HG02943 (cell line): ENCODE results near the gene TSPAN32.

Experiments
- ATAC-seq: cut with Tn5 transposase; IDR thresholded peaks from one replicate; pipeline ENCODE4 v1.9.1; 2021; ENCODE audit warnings: mild to moderate bottlenecking, low read depth, moderate library complexity; ENCODE audit not compliant: unreplicated experiment

The TSPAN32 gene

DNA sequence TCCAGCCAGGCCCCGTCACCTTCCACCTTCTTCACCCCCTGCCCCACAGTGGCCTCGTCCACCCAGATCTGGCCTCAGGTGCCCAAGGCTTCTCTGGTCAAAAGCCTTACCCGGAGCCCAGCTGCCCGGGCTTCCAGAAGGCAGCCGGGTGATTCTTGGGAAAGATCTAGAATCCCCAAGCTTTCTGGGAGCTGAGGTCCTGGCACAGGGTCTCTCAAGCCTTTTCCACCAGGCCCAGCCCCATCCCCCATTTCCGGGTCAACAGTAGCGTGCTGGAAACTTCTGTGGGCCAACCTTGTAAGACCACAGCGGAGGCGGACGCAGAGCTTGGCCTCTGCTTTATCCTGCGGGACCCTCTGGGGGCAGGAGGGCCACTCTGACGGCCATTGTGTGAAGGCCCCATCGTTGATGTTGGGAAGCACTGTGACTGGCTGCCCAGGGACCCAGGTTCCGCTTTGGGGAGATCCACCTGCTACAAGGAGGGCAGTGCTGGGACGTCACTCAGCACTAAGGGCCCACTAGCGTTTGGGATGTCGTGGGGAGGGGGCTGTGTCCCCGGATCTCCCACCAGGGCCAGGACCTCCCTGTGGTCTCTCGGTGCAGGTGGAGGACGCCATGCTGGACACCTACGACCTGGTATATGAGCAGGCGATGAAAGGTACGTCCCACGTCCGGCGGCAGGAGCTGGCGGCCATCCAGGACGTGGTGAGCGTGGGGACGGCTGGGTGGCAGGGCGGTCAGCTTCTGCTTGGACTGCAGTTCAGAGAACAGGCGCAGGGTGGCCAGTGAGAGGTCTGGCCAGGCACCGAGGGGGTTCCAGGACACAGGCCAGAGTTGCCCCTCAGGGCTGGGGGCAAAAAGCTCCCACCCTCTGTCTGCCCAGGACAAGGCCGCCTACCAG lies 11.5 kb downstream of the TSPAN32 start:
- ATAC-seq = no peak

DNA sequence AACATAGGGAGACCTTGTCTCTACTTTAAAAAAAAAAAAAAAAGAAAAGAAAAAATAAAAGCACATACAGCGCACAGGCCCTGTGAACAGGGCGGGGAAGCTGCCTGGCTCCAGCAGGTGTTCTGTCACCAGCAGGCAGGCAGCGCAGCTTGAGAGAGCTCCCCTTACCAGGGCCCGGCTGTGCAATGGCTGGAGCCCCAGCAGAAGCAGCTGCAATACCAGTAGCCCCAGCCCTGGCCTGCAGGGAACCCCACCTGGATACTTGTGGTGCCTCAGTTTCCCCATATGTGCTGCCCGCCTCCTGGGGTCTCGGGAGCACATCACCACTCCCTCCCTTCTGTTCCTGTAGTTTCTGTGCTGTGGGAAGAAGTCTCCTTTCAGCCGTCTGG lies 12.3 kb downstream of the TSPAN32 start:
- no peak for ATAC-seq

- no peak for ATAC-seq
Observed at GRCh38 chr11:2314525-2315394, 12.9 kb downstream of the TSPAN32 start.

- no peak for ATAC-seq
Observed at GRCh38 chr11:2315395-2316168, 13.8 kb downstream of the TSPAN32 start.

DNA sequence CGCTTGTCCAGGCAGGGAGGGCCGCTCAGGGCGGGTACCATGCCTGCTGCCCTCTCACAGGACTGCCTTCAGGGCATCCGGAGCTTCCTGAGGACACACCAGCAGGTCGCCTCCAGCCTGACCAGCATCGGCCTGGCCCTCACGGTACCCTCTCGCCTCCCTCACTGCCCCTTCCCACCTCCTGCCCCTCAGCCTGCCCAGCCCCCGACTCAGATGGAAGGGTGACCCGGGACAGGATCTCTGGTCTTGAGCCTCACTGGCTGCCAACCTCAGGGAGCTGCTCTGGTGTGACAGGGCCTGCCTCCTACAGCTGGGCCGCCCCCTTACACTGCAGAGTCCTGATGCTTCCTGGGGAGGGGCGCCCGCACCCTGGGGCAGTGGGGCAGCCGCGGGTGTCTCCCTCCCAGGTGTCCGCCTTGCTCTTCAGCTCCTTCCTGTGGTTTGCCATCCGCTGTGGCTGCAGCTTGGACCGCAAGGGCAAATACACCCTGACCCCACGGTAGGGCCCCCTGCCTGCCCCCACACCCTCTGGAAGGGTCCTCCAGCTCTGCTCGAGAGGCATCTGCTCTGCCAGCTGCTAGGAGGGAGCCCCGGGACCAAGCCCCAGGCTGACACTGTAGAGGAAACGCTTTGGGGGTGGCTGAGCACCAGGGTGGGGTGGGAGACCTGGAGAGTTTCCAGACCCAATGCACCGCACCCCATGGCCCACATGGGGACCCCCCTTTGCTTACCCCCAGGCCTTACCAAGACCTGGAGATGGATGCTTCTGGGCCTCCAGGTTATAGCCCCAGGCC lies 14.6 kb downstream of the TSPAN32 start:
- ATAC-seq = no peak

DNA sequence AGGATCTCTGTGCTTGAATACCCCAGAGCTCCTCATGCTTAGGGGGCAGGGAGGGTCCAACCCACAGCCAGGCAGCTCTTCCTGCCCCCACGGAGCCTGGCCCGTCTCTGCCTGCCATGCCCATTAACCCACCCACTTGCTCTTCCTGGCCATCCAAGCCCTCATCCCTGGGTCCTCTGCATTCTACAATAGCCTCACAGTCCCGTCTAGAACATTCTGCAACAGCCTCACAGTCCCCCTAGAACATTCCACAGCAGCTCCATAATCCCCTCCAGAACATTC lies 15.1 kb downstream of the TSPAN32 start:
- no peak for ATAC-seq

DNA sequence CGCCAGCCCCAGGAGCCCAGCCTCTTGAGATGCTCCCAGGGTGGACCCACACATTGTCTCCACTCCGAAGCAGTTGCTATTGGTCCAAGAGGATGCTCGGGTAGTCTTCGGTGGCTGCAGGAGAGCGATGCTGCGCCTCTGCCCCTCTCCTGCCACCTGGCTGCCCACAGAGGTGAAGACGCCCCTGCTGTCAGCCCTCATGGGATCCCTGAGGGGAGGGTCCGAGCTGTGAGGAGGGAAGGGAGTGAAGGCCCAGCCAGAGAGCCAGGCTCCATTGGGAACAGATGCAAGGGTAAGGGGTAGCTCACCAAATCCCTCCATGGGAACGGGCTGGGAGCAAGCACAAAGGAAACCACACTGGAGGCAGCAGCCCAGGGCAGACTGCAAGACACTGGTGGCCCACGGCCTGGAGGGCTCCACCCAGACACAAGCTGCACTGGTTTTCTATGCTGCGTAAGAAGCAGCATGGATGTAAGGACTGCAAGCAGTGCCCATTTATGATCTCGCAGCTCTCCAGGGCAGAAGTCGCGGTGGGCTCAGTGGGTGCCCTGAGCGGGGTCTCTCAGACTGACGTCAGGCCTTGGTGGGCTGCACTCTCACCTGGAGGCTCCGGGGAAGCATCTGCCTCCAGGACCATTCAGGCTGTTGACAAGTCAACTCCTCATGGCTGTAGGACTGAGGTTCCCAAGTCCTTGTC lies 15.7 kb downstream of the TSPAN32 start:
- ATAC-seq = no peak

DNA sequence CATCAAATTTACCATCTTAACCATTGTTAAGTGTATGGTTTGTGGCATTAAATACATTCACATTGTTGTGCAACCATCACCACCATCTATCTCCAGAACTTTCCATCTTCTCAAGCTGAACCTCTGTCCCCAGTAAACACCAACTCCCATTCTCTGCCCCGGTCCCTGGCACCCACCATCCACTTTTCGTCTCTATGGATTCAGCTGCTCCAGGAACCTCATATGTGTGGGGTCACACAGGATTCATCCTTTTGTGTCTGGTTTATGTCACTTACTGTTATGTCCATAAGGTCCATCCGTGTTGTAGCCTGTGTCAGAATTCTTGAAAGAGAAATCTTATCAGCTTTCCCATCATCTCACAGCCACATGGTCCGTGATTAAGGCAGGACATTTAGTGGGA lies 16.3 kb downstream of the TSPAN32 start:
- no peak for ATAC-seq

DNA sequence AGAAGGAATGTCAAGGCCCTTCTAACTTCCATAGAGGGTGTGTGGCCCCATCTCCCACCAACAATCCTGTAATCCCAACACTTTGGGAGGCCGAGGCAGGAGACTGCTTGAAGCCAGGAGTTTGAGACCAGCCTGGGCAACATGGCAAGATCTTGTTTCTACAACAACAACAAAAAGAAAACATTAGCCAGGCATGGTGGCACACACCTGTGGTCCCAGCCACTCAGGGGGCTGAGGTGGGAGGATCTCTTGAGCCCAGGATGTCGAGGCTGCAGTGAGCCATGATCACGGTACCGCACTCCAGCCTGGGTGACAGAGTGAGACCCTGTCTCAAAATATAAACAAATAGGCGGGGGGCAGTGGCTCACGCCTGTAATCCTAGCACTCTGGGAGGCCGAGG lies 16.9 kb downstream of the TSPAN32 start:
- ATAC-seq = no peak

DNA sequence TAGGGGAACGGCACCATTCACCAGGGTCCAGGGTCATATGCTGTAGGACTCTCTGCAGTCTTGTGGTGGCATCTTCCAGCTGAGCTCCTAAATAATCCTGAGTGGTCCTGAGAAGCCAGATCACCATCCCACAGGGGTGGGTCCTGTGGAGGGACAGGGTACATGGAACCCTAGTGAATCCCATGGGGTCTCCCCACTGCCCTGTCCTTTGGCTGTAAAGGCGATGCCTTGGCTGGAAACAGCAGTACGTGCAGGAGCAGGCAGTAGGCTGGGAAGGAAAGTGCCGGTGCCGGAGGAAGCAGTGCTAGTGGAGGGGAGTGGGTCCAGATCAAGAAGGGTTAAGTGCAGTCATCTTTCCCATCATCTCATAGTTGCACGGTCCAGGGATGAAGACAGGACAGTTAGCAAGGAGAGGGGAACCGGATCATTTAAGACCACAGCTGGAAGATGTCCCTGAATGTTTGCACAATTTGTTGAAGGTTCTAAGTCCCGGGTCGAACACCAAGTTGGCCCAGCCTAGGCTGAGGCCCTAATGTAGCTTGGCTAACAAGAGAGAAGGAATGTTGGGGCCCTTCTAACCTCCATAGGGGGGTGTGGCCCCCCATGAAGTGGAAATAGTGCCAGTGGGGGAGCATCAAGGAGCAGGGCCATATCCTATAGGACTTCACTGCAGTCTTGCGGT lies 18.1 kb downstream of the TSPAN32 start:
- no peak for ATAC-seq

- no peak for ATAC-seq
Observed at GRCh38 chr11:2320568-2321310, 18.9 kb downstream of the TSPAN32 start.

DNA sequence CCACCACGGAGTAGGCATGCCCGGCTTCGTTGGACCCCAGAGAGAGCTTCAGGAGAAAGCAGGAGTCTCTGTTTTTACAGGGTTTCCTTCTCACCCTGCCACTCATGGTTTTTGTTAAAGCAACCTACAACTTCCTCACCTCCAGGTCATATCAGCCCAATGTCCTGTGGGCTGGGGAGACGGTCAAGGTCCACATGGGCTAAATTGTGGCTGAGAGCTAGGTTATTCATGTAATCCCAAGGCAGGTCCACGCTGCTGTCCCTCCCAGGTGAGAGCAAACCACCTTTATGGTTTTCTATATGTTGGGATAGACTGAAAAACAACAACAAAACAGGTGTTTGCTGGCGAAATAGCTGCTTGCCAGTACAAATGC lies 19.5 kb downstream of the TSPAN32 start:
- ATAC-seq = no peak

- ATAC-seq = no peak
Observed at GRCh38 chr11:2325123-2325522, 23.3 kb downstream of the TSPAN32 start.

GRCh38 chr11:2325719-2326118 lies 23.9 kb downstream of the TSPAN32 start:
- ATAC-seq = no peak

DNA sequence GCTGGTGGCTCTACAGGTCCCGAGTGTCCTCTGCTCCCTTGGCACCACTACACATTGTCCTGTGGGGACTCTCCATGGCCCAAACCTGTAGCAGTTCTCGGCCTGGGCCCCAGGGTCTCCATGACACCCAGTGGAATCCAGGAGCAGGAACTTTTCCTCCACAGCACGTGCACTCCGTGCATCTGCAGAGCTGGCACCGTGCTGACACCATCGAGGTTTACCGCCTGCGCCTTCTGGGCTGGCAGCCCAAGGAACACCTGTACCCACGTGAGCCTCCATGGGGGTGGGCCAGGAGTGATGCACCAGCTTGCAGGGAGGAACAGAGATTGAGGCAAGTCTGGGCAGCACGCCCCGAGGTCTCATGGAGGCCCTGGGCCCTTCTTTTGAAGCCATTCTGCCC lies 25.2 kb downstream of the TSPAN32 start:
- ATAC-seq = no peak

GRCh38 chr11:2328021-2328420 lies 26.2 kb downstream of the TSPAN32 start:
- ATAC-seq = no peak

DNA sequence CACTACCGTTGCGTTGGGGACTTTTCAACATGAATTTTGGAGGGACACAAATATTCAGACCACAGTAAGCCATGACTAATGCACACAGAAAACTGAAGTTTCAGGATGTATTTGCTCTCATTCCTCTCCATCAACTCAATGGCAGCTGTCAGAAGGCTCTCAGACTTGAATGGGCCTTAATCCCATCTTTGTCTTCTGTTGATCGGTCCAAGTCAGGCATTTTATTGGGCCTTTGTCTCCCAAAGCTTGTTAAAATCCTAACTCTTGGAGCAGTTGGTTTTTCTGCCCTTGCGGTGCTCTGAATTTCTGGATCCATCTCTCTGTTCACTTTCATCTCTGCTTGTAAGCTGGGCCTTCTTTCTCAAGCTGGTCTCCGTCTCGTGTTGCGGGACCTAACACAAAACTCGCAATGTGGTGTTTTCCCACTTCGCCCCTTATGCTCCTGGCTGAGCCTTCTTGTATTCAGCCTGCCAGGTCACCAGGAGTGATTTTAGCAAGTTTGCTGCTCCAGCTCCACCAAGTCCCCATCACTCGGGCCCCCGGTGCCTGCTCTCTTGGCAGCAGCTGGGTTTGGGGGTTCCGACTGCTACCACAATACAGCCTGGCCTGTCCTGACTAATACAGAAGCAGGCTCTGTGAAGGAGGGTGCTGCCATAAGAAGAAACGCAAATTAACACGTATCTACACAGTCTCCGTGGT lies 27.0 kb downstream of the TSPAN32 start:
- no peak for ATAC-seq

- ATAC-seq = no peak
Observed at GRCh38 chr11:2329551-2329950, 27.7 kb downstream of the TSPAN32 start.
